Type B pancreatic cell (in vitro differentiated cells): ENCODE data around the gene VSIG4. TPM values are rescaled to one million over a fixed set of nuclear protein-coding genes. Genes with fewer than 3 reads are reported as not detected.

ENCODE experiments used
- DNase-seq: peaks from one replicate; pipeline ENCODE4 v3.0.0; 2021; ENCODE audit warnings: mixed read lengths; ENCODE audit not compliant: unreplicated experiment; ENCODE audit errors: extremely low spot score
- H3K27ac Mint-ChIP-seq: 2 replicates; pipeline ENCODE4 v1.8.0; 2021; ENCODE audit warnings: mild to moderate bottlenecking, mixed read lengths
- H3K27me3 Mint-ChIP-seq: 2 replicates; pipeline ENCODE4 v1.8.0; 2021; ENCODE audit warnings: mixed read lengths
- H3K36me3 Mint-ChIP-seq: 2 replicates; pipeline ENCODE4 v1.8.0; 2021; ENCODE audit warnings: mixed read lengths
- H3K4me1 Mint-ChIP-seq: one replicate; pipeline ENCODE4 v1.8.0; 2021; ENCODE audit warnings: mixed read lengths; ENCODE audit not compliant: unreplicated experiment
- H3K4me3 Mint-ChIP-seq: 2 replicates; pipeline ENCODE4 v1.8.0; 2021; ENCODE audit warnings: mild to moderate bottlenecking, mixed read lengths
- H3K9me3 Mint-ChIP-seq: 2 replicates; pipeline ENCODE4 v1.8.0; 2021; ENCODE audit warnings: mixed read lengths
- total RNA-seq: library from RNA; stranded (reverse); gene quantifications from 2 replicates; pipeline ENCODE4 v1.2.1, GENCODE V29; 2021; ENCODE audit warnings: low replicate concordance
- TF ChIP-seq, protein P1 (sequence below): fragments of 200-600 bp; sonication (generic); conservative IDR thresholded peaks from 2 replicates; pipeline ENCODE4 v1.5.0; 2021; ENCODE audit warnings: antibody characterized with exemption, mild to moderate bottlenecking

Gene VSIG4
- total RNA-seq, 1 donor from 2014 or later: not detected

- Mint-ChIP-seq H3K27me3 (no peaks in the 10 kb centered on the region), H3K9me3 (no peaks in the 10 kb centered on the region), H3K27ac (no peak overlapping the region), H3K4me3 (no peak overlapping the region), H3K36me3 (no peaks in the 10 kb centered on the region), H3K4me1 (no peaks in the 10 kb centered on the region)
- TF ChIP-seq, protein P1, sequence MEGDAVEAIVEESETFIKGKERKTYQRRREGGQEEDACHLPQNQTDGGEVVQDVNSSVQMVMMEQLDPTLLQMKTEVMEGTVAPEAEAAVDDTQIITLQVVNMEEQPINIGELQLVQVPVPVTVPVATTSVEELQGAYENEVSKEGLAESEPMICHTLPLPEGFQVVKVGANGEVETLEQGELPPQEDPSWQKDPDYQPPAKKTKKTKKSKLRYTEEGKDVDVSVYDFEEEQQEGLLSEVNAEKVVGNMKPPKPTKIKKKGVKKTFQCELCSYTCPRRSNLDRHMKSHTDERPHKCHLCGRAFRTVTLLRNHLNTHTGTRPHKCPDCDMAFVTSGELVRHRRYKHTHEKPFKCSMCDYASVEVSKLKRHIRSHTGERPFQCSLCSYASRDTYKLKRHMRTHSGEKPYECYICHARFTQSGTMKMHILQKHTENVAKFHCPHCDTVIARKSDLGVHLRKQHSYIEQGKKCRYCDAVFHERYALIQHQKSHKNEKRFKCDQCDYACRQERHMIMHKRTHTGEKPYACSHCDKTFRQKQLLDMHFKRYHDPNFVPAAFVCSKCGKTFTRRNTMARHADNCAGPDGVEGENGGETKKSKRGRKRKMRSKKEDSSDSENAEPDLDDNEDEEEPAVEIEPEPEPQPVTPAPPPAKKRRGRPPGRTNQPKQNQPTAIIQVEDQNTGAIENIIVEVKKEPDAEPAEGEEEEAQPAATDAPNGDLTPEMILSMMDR: no peak
- no peak for DNase-seq
These were observed 33.9 kb downstream of the VSIG4 start for GRCh38 chrX:66005830-66006449.

- no peak for DNase-seq
- Mint-ChIP-seq H3K36me3 (no peaks in the 10 kb centered on the region), H3K27ac (no peak overlapping the region), H3K4me1 (no peaks in the 10 kb centered on the region), H3K27me3 (no peaks in the 10 kb centered on the region), H3K4me3 (no peak overlapping the region), H3K9me3 (no peaks in the 10 kb centered on the region)
- TF ChIP-seq, protein P1: no peak
These were observed 34.7 kb downstream of the VSIG4 start for GRCh38 chrX:66004928-66005829.

DNA sequence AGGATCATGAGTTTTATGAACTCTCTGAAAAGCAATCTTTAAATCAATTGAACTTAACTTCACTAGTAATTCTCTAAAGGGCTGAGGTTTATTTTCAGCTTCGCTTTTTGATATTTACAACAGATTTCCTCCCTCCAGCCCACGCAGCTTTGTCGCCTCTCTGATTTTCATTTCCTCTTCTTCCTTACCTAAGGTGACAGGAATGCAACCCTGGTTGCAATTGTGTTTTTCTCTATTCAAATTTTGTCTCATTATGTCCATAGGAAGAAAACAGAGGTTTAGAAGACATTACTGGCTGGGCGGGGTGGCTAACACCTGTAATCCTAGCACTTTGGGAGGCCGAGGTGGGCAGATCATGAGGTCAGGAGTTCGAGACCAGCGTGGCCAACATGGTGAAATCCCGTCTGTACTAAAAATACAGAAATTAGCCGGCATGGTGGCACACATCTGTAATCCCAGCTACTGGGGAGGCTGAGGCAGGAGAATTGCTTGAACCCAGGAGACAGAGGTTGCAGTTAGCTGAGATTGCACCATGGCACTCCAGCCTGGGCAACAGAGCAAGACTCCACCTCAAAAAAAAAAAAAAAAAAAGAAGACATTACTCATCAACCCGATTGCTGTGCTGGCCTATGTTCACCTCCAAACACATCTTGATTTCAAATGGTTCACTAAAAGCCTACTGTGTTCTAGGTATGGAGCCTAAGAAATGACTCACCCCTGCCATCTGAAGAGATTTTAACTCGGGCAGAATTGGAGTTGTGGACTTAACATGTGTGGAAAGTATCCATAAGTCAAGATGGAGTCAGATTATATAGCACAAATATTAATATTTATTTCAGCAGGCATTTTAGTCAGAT is 36.8 kb downstream of the VSIG4 start:
- no peak for DNase-seq
- H3K36me3 Mint-ChIP-seq: no peaks in the 10 kb centered on the region
- H3K27ac Mint-ChIP-seq: no peak overlapping the region
- no peaks in the 10 kb centered on the region for H3K9me3 Mint-ChIP-seq
- H3K4me1 Mint-ChIP-seq: no peaks in the 10 kb centered on the region
- no peaks in the 10 kb centered on the region for H3K27me3 Mint-ChIP-seq
- TF ChIP-seq, protein P1: no peak
- H3K4me3 Mint-ChIP-seq: no peak overlapping the region

- TF ChIP-seq, protein P1: no peak
- H3K27me3 Mint-ChIP-seq: no peaks in the 10 kb centered on the region
- H3K9me3 Mint-ChIP-seq: no peaks in the 10 kb centered on the region
- H3K4me3 Mint-ChIP-seq: no peak overlapping the region
- no peaks in the 10 kb centered on the region for H3K36me3 Mint-ChIP-seq
- no peak for DNase-seq
- no peak overlapping the region for H3K27ac Mint-ChIP-seq
- H3K4me1 Mint-ChIP-seq: no peaks in the 10 kb centered on the region
These were observed 38.3 kb downstream of the VSIG4 start for GRCh38 chrX:66001596-66001995.

DNA sequence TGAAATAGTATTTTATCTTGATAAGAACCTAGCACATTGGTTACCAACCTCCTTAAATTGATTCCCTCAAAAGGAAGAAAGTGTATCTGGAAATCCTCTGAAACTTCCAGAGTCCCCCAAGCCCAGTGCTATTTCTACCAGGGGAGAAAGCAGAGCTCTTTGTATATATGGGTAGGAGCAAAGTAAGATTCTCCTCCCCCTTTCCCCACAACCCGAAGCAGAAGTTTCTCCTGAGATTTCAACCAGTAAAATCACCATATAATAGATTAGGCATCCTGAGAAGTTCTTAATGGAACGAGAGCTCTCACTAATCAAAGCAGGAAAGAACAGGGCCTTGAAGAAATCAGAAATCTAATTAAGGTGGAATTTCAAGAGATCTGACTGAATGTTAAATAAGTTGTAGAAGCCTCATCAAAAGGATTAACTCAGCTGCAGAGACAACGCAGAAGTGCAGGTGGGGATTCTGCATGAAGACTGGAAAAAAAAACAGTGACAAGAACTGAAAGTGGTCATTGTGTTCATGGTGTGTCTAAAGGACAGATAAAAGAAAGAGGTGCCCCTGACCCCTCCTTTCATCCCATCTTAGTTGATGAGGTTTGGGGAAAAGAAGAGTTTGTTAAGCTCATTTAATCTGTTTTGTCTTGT is 39.1 kb downstream of the VSIG4 start:
- H3K27ac Mint-ChIP-seq: no peak overlapping the region
- no peaks in the 10 kb centered on the region for H3K27me3 Mint-ChIP-seq
- TF ChIP-seq, protein P1: no peak
- H3K36me3 Mint-ChIP-seq: no peaks in the 10 kb centered on the region
- H3K4me3 Mint-ChIP-seq: no peak overlapping the region
- no peaks in the 10 kb centered on the region for H3K9me3 Mint-ChIP-seq
- H3K4me1 Mint-ChIP-seq: no peaks in the 10 kb centered on the region
- DNase-seq: no peak
